Measurements from ENCODE around the gene NT5DC1.

Gene NT5DC1

GRCh38 chr6:116136933-116137340 is 36.3 kb downstream of the NT5DC1 start:
- no peak for DNase-seq (ENCODE audit: low spot score)

GRCh38 chr6:116139917-116140316 is 39.3 kb downstream of the NT5DC1 start:
- no peak for DNase-seq (ENCODE audit: low spot score)

GRCh38 chr6:116144605-116145004 is 44.0 kb downstream of the NT5DC1 start:
- DNase-seq (ENCODE audit: low spot score), result no peak

GRCh38 chr6:116145803-116146675 is 45.4 kb downstream of the NT5DC1 start:
- no peak for DNase-seq (ENCODE audit: low spot score)

GRCh38 chr6:116152620-116153019 is 52.0 kb downstream of the NT5DC1 start:
- no peak for DNase-seq (ENCODE audit: low spot score)

GRCh38 chr6:116154887-116155286 is 54.2 kb downstream of the NT5DC1 start:
- no peak for DNase-seq (ENCODE audit: low spot score)

- no peak for DNase-seq (ENCODE audit: low spot score)
Measured at GRCh38 chr6:116156405-116157326, 56.0 kb downstream of the NT5DC1 start.

- no peak for DNase-seq (ENCODE audit: low spot score)
Measured at GRCh38 chr6:116157391-116157790, 56.7 kb downstream of the NT5DC1 start.

- no peak for DNase-seq (ENCODE audit: low spot score)
Measured at GRCh38 chr6:116158641-116159040, 58.0 kb downstream of the NT5DC1 start.

GRCh38 chr6:116159782-116160524 is 59.3 kb downstream of the NT5DC1 start:
- no peak for DNase-seq (ENCODE audit: low spot score)

- no peak for DNase-seq (ENCODE audit: low spot score)
Measured at GRCh38 chr6:116165596-116165995, 64.9 kb downstream of the NT5DC1 start.

- DNase-seq (ENCODE audit: low spot score), result no peak
Measured at GRCh38 chr6:116166369-116166768, 65.7 kb downstream of the NT5DC1 start.

GRCh38 chr6:116168148-116168547 is 67.5 kb downstream of the NT5DC1 start:
- no peak for DNase-seq (ENCODE audit: low spot score)

GRCh38 chr6:116169880-116170279 is 69.2 kb downstream of the NT5DC1 start:
- DNase-seq (ENCODE audit: low spot score), result no peak

GRCh38 chr6:116170358-116171057 is 69.9 kb downstream of the NT5DC1 start:
- DNase-seq (ENCODE audit: low spot score), result no peak

GRCh38 chr6:116173928-116174327 is 73.3 kb downstream of the NT5DC1 start:
- no peak for DNase-seq (ENCODE audit: low spot score)

GRCh38 chr6:116175344-116175743 is 74.7 kb downstream of the NT5DC1 start:
- DNase-seq (ENCODE audit: low spot score), result no peak

- DNase-seq (ENCODE audit: low spot score), result no peak
Measured at GRCh38 chr6:116176596-116176995, 75.9 kb downstream of the NT5DC1 start.

- no peak for DNase-seq (ENCODE audit: low spot score)
Measured at GRCh38 chr6:116180375-116180774, 79.7 kb downstream of the NT5DC1 start.

- no peak for DNase-seq (ENCODE audit: low spot score)
Measured at GRCh38 chr6:116189472-116189871, 88.8 kb downstream of the NT5DC1 start.

- DNase-seq (ENCODE audit: low spot score), result no peak
Measured at GRCh38 chr6:116190550-116190949, 89.9 kb downstream of the NT5DC1 start.

GRCh38 chr6:116191881-116192280 is 91.2 kb downstream of the NT5DC1 start:
- no peak for DNase-seq (ENCODE audit: low spot score)
